GM21447 (cell line): ENCODE measurements around the gene CRISP1.
"Not testable (repeated sequence)": the region's sequence is repeated elsewhere in the genome, so short reads cannot be mapped to it uniquely, and the experiment has no call there.

ENCODE experiments used
- ATAC-seq: cut with Tn5 transposase; IDR thresholded peaks from one replicate; pipeline ENCODE4 v1.9.1; 2021; ENCODE audit not compliant: unreplicated experiment

The CRISP1 gene

GRCh38 chr6:49841424-49841823 lies 24.9 kb downstream of the CRISP1 start:
- ATAC-seq = no peak

- ATAC-seq = no peak
These were observed 26.4 kb downstream of the CRISP1 start for GRCh38 chr6:49839957-49840356.

- ATAC-seq = no peak
These were observed 27.2 kb downstream of the CRISP1 start for GRCh38 chr6:49839162-49839561.

GRCh38 chr6:49835140-49835539 lies 31.2 kb downstream of the CRISP1 start:
- no peak for ATAC-seq

GRCh38 chr6:49833386-49833785 lies 32.9 kb downstream of the CRISP1 start:
- ATAC-seq = no peak

- ATAC-seq = peak; percentile 97
These were observed 39.5 kb downstream of the CRISP1 start for GRCh38 chr6:49826743-49827406.

GRCh38 chr6:49815166-49815565 lies 51.2 kb downstream of the CRISP1 start:
- ATAC-seq = no peak

- no peak for ATAC-seq
These were observed 53.1 kb downstream of the CRISP1 start for GRCh38 chr6:49813248-49813647.

GRCh38 chr6:49806145-49806544 lies 60.2 kb downstream of the CRISP1 start:
- no peak for ATAC-seq

GRCh38 chr6:49805246-49805645 lies 61.1 kb downstream of the CRISP1 start:
- ATAC-seq = no peak

- no peak for ATAC-seq
These were observed 64.8 kb downstream of the CRISP1 start for GRCh38 chr6:49801525-49801924.

GRCh38 chr6:49799090-49799489 lies 67.2 kb downstream of the CRISP1 start:
- ATAC-seq = no peak

- ATAC-seq = not testable (repeated sequence)
These were observed 69.4 kb downstream of the CRISP1 start for GRCh38 chr6:49796842-49797455.

- ATAC-seq = no peak
These were observed 76.0 kb downstream of the CRISP1 start for GRCh38 chr6:49790341-49790740.

GRCh38 chr6:49787176-49787575 lies 79.2 kb downstream of the CRISP1 start, which contains the start of gene PGK2:
PGK2 (minus strand) TSS chr6:49787285; CDS start chr6:49787187, 98 bp downstream.
- no peak for ATAC-seq

- no peak for ATAC-seq
These were observed 82.1 kb downstream of the CRISP1 start for GRCh38 chr6:49784272-49784671.
